Right lobe of liver (tissue), 6 donors: ENCODE measurements around the gene CFAP20DC. TPM values are rescaled to one million over a fixed set of nuclear protein-coding genes. Genes with fewer than 3 reads are reported as not detected.
"Not testable (repeated sequence)": the region's sequence is repeated elsewhere in the genome, so short reads cannot be mapped to it uniquely, and the experiment has no call there.

Source experiments
- ATAC-seq, 4 donors: fragments of 200-7000 bp; cut with Tn5 transposase; one replicate each; pipeline ENCODE4 v1.9.1; 2020; ENCODE audit warnings: mild to moderate bottlenecking in 4 of 4, moderate library complexity in 4 of 4
- DNase-seq, 3 donors: peaks; one replicate each; pipeline ENCODE4 v3.0.0-alpha.2; 2020
- H3K27ac ChIP-seq, 3 donors: fragments of 200-600 bp; one replicate each; pipeline ENCODE4 v1.8.0; 2022
- H3K27me3 ChIP-seq, 2 donors: fragments of 200-600 bp; one replicate each; pipeline ENCODE4 v1.8.0; 2022
- H3K36me3 ChIP-seq, 4 donors: fragments of 200-600 bp; sonication (generic) in 1 of 4; one replicate each; pipeline versions ENCODE4 v1.5.1 to v1.8.0; 2017 to 2022; ENCODE audit warnings: control low read depth in 1 of 4
- H3K4me1 ChIP-seq, 4 donors: fragments of 200-600 bp; sonication (generic) in 1 of 4; one replicate each; pipeline versions ENCODE4 v1.5.1 to v1.8.0; 2017 to 2022; ENCODE audit warnings: control low read depth in 1 of 4
- H3K4me3 ChIP-seq, 3 donors: fragments of 200-600 bp; one replicate each; pipeline ENCODE4 v1.8.0; 2022
- H3K9me3 ChIP-seq, 4 donors: fragments of 200-600 bp; sonication (generic) in 1 of 4; one replicate each; pipeline versions ENCODE4 v1.5.1 to v1.8.0; 2017 to 2022; ENCODE audit warnings: control low read depth in 1 of 4
- CTCF ChIP-seq, 4 donors: fragments of 200-600 bp in 3 of 4; fragments of 450-650 bp in 1 of 4; IDR thresholded peaks; one replicate each; pipeline versions ENCODE4 v1.5.1 to v1.8.0; 2016 to 2022; ENCODE audit warnings: antibody characterized with exemption in 4 of 4, mild to moderate bottlenecking in 2 of 4
- POLR2A ChIP-seq: fragments of 450-650 bp; IDR thresholded peaks from one replicate; pipeline ENCODE4 v1.6.1; 2017; ENCODE audit warnings: antibody characterized with exemption, mild to moderate bottlenecking
- WGBS: methylation state at CpG from one replicate; pipeline ENCODE4 v1.1.6; 2018; ENCODE audit warnings: low coverage, low lambda C conversion rate; ENCODE audit not compliant: insufficient coverage; ENCODE audit errors: missing lambda C conversion rate; 5-methylcytosine and 5-hydroxymethylcytosine counted together
- intact Hi-C, 2 donors: fragments of 100-400 bp; cut with DNase I; formaldehyde crosslinking; loops; one replicate each; pipeline versions ENCODE4 v1.11.2 to v1.14.1; 2022
- total RNA-seq, 6 experiments: library from RNA; depleted of rRNA in 2 of 6; stranded (reverse); fragments of >200 nt in 2 of 6; fragmentation: NEBNext Ultra II Directional in 3 of 6; extraction: Animal tissue kit (Norgen Biotek cat#: 25700) in 3 of 6; gene quantifications; one replicate each; pipeline versions ENCODE4 v1.1.0 to v1.2.4, GENCODE V29; 2016 to 2023
- donor health status: DM: no; HTN: yes; CAD: no.
- donor health status: DM: no; HTN: no; CAD: no.
- donor health status: DM: no; HTN: no; CAD: no.
- donor health status: DM: no; HTN: yes; CAD: no.
- donor health status: DM: no; HTN: yes; CAD: no.

The CFAP20DC gene
- total RNA-seq, 6 experiments from 2014 or later: 0.67 to 2.7 (median 1.5) TPM

- H3K27me3 ChIP-seq: no peaks in the 10 kb centered on the region
- no peak overlapping the region for H3K4me3 ChIP-seq
- intact Hi-C loops: no loop called here
- no peak for TF ChIP-seq POLR2A
- no peak for TF ChIP-seq CTCF (IDR thresholded peaks at IDR 0.05)
- no peaks in the 10 kb centered on the region for H3K4me1 ChIP-seq
- no peak for DNase-seq
- H3K36me3 ChIP-seq: no peaks in the 10 kb centered on the region
- H3K27ac ChIP-seq: no peak overlapping the region
- no peaks in the 10 kb centered on the region for H3K9me3 ChIP-seq
- no peak for ATAC-seq
Observed at GRCh38 chr3:58698246-58698645, 351.6 kb downstream of the CFAP20DC start.

- intact Hi-C loops: no loop called here
- no peak for DNase-seq
- Histone ChIP-seq H3K36me3 (no peaks in the 10 kb centered on the region), H3K4me1 (no peaks in the 10 kb centered on the region), H3K4me3 (no peak overlapping the region), H3K27me3 (no peaks in the 10 kb centered on the region), H3K9me3 (no peaks in the 10 kb centered on the region), H3K27ac (no peak overlapping the region)
- no peak for TF ChIP-seq POLR2A
- no peak for TF ChIP-seq CTCF (IDR thresholded peaks at IDR 0.05)
- ATAC-seq: no peak
Observed at GRCh38 chr3:58697561-58697960, 352.3 kb downstream of the CFAP20DC start.

GRCh38 chr3:58696813-58697212 is 353.0 kb downstream of the CFAP20DC start:
- H3K4me3 ChIP-seq, H3K27ac ChIP-seq, H3K9me3 ChIP-seq, intact Hi-C loops, H3K27me3 ChIP-seq, DNase-seq, H3K36me3 ChIP-seq, ATAC-seq, H3K4me1 ChIP-seq: not testable (repeated sequence)
- WGBS: 58% methylated on average over 3 of the region's 3 CpGs

- ATAC-seq (no peak), DNase-seq (no peak)
- Histone ChIP-seq H3K4me1 (no peaks in the 10 kb centered on the region), H3K27me3 (no peaks in the 10 kb centered on the region), H3K9me3 (no peaks in the 10 kb centered on the region), H3K27ac (no peak overlapping the region), H3K4me3 (no peak overlapping the region), H3K36me3 (no peaks in the 10 kb centered on the region)
- TF ChIP-seq POLR2A (no peak), CTCF (IDR thresholded peaks at IDR 0.05) (no peak)
- 31% methylated on average over 1 of the region's 1 CpG for WGBS
- intact Hi-C loops: no loop called here
Observed at GRCh38 chr3:58696093-58696492, 353.7 kb downstream of the CFAP20DC start.

GRCh38 chr3:58695284-58695683 is 354.5 kb downstream of the CFAP20DC start:
- intact Hi-C loops, H3K27ac ChIP-seq, ATAC-seq, H3K27me3 ChIP-seq, H3K9me3 ChIP-seq, DNase-seq, H3K4me3 ChIP-seq, H3K4me1 ChIP-seq, H3K36me3 ChIP-seq: not testable (repeated sequence)
- peak in 3 of 4 donors; percentile 13 to 30 (median 17) for TF ChIP-seq CTCF (IDR thresholded peaks at IDR 0.05)
- 45% methylated on average over 4 of the region's 4 CpGs for WGBS
